SW 1271 (cell line): ENCODE measurements around the gene GNLY.

Source experiments
- DNase-seq, 2 experiments: peaks; one replicate each; lab custom pipeline; 2025; lab: John Stamatoyannopoulos, UW

Gene GNLY

DNA sequence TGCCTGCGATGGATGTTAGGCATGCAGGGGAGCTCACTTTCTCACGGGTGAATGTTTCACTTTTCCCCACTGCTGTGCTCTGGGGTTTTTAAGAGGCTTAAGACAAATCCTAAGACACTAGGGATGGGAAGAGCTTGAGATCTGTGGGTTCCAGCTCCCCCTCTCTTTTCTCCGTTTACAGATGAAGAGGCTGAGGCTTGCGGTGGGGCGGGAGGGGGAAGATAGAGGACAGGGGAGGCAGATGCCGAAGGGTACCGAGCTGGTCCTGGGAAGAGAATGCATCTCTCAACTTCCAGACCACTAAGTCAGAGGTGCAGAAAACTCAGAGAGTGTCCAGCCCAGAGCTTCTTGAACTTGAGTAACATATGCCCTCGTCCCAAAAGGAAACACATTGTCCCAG, 51.5 kb downstream of the GNLY start:
- no peak for DNase-seq

GRCh38 chr2:85746321-85747004, 52.3 kb downstream of the GNLY start:
- no peak for DNase-seq

DNA sequence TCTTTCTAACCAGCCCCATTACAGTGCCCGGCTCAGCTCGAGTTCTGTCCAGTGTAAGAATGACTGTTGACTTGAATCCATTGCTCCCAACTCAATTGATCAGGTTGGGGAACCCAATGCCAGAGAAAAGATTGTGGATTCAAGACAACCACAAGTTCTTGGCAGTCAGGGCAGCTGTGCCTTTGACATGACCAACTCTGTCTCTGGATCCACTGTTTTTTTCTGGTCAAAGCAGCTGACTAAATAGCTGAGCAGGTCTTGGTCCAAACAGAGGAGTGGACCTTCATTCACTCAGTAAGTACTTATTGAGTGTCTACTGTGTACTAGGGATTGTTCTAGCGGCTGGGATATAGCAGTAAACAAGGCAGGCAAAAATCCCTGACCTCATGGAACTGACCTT, 53.3 kb downstream of the GNLY start:
- DNase-seq: no peak

DNA sequence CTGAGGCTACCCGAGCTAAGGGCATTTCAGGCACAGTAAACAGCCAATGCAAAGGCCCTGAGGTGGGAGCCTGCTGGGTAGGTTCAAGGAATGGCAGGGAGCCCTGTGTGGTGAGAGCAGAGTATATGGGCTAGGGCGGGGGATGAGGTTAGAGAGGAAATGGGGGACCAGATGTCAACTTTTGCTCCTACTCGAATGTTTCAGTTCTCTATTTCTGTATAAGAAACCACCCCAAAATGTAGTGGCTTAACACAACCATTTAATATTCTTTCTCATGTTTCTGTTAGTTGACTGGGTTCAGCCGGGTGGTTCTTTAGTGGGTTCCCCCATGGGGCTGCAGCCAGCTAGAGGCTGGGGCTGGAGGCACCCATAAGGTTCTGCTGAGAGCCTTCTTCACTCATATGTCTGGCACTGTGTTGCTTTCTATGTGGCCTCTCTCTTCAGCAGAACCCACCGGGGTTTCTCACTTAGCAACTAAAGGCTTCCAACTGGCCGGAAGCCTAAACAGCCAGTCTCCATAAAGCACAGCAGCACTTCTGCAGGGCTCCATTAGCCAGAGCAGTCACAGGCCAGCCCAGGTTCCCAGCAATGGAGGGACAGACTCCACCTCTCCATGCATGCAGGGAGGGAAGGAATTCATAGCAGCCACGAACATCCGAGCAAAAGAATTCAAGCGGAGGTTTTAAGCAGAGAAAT, 54.0 kb downstream of the GNLY start:
- DNase-seq: no peak
